ENCODE data around the gene CFAP157.

CFAP157 gene

GRCh38 chr9:127693143-127693542 is 13.6 kb upstream of the CFAP157 start:
- DNase-seq (ENCODE audit: low read depth in 2 of 2) = no peak

GRCh38 chr9:127693697-127694096 is 13.1 kb upstream of the CFAP157 start:
- DNase-seq (ENCODE audit: low read depth in 2 of 2) = no peak

- no peak for DNase-seq (ENCODE audit: low read depth in 2 of 2)
Measured at GRCh38 chr9:127694890-127695720, 11.7 kb upstream of the CFAP157 start.

GRCh38 chr9:127697575-127697974 is 9.2 kb upstream of the CFAP157 start:
- no peak for DNase-seq (ENCODE audit: low read depth in 2 of 2)

GRCh38 chr9:127698386-127698785 is 8.4 kb upstream of the CFAP157 start:
- DNase-seq (ENCODE audit: low read depth in 2 of 2) = no peak

- peak; percentile 74 to 81 for DNase-seq (ENCODE audit: low read depth in 2 of 2)
Measured at GRCh38 chr9:127698985-127699670, 7.7 kb upstream of the CFAP157 start.

- no peak for DNase-seq (ENCODE audit: low read depth in 2 of 2)
Measured at GRCh38 chr9:127700140-127700539, 6.6 kb upstream of the CFAP157 start.

- DNase-seq (ENCODE audit: low read depth in 2 of 2) = no peak
Measured at GRCh38 chr9:127700594-127701255, 6.1 kb upstream of the CFAP157 start.

GRCh38 chr9:127703289-127703946 is 3.4 kb upstream of the CFAP157 start:
- no peak for DNase-seq (ENCODE audit: low read depth in 2 of 2)

GRCh38 chr9:127705577-127706379 is 1.0 kb upstream of the CFAP157 start:
- no peak for DNase-seq (ENCODE audit: low read depth in 2 of 2)

GRCh38 chr9:127707766-127708165 is 978 bp downstream of the CFAP157 start:
- DNase-seq (ENCODE audit: low read depth in 2 of 2) = no peak

- DNase-seq (ENCODE audit: low read depth in 2 of 2) = no peak
Measured at GRCh38 chr9:127708952-127709587, 2.3 kb downstream of the CFAP157 start.

- DNase-seq (ENCODE audit: low read depth in 2 of 2) = no peak
Measured at GRCh38 chr9:127710204-127710783, 3.5 kb downstream of the CFAP157 start.

GRCh38 chr9:127711226-127711701 is 4.5 kb downstream of the CFAP157 start:
- no peak for DNase-seq (ENCODE audit: low read depth in 2 of 2)

GRCh38 chr9:127711831-127712274 is 5.1 kb downstream of the CFAP157 start:
- no peak for DNase-seq (ENCODE audit: low read depth in 2 of 2)

- no peak for DNase-seq (ENCODE audit: low read depth in 2 of 2)
Measured at GRCh38 chr9:127712371-127712770, 5.6 kb downstream of the CFAP157 start.

- DNase-seq (ENCODE audit: low read depth in 2 of 2) = no peak
Measured at GRCh38 chr9:127712867-127713266, 6.1 kb downstream of the CFAP157 start.

GRCh38 chr9:127714020-127714750 is 7.4 kb downstream of the CFAP157 start:
- no peak for DNase-seq (ENCODE audit: low read depth in 2 of 2)

- DNase-seq (ENCODE audit: low read depth in 2 of 2) = no peak
Measured at GRCh38 chr9:127714951-127715469, 8.2 kb downstream of the CFAP157 start.
